Heart right ventricle (tissue), 16 donors: ENCODE results near the gene HOXA11. TPM values are rescaled to one million over a fixed set of nuclear protein-coding genes. Genes with fewer than 3 reads are reported as not detected.

Experiments used
- ATAC-seq, 8 donors: fragments of 200-7000 bp; cut with Tn5 transposase; one replicate each; pipeline ENCODE4 v1.9.1; 2020; ENCODE audit warnings: mild to moderate bottlenecking in 8 of 8, moderate library complexity in 8 of 8, moderate number of reproducible peaks in 1 of 8
- DNase-seq, 2 donors: peaks; one replicate each; pipeline ENCODE4 v3.0.0-alpha.2; 2020
- H3K27ac ChIP-seq, 10 donors: fragments of 200-600 bp; sonication (generic) in 2 of 10; one replicate each; pipeline versions ENCODE4 v1.5.0 to v1.8.0; 2020 to 2022; ENCODE audit warnings: mild to moderate bottlenecking in 3 of 10
- H3K27me3 ChIP-seq, 7 donors: fragments of 200-600 bp; one replicate each; pipeline ENCODE4 v1.8.0; 2021 to 2022; ENCODE audit warnings: mild to moderate bottlenecking in 2 of 7
- H3K36me3 ChIP-seq, 9 donors: fragments of 200-600 bp; sonication (generic) in 1 of 9; one replicate each; pipeline versions ENCODE4 v1.5.0 to v1.8.0; 2020 to 2022; ENCODE audit warnings: mild to moderate bottlenecking in 2 of 9
- H3K4me1 ChIP-seq, 9 donors: fragments of 200-600 bp; sonication (generic) in 1 of 9; one replicate each; pipeline versions ENCODE4 v1.5.0 to v1.8.0; 2020 to 2022; ENCODE audit warnings: mild to moderate bottlenecking in 4 of 9
- H3K4me3 ChIP-seq, 10 donors: fragments of 200-600 bp; sonication (generic) in 2 of 10; one replicate each; pipeline versions ENCODE4 v1.5.0 to v1.8.0; 2020 to 2022; ENCODE audit warnings: mild to moderate bottlenecking in 7 of 10, moderate library complexity in 2 of 10
- H3K9me3 ChIP-seq, 11 donors: fragments of 200-600 bp in 10 of 11; sonication (generic) in 2 of 11; one replicate each; pipeline versions ENCODE4 v1.5.0 to v1.8.0; 2013 to 2022; ENCODE audit warnings: mild to moderate bottlenecking in 2 of 11, control low read depth in 1 of 11, moderate library complexity in 1 of 11
- CTCF ChIP-seq, 9 donors: fragments of 200-600 bp; sonication (generic) in 2 of 9; IDR thresholded peaks; one replicate each; pipeline versions ENCODE4 v1.5.0 to v1.8.0; 2021 to 2022; ENCODE audit warnings: antibody characterized with exemption in 9 of 9, mild to moderate bottlenecking in 5 of 9, moderate library complexity in 1 of 9
- WGBS, 2 donors: extraction: QIAGEN DNeasy Blood & Tissue Kit; methylation state at CpG; one replicate each; pipeline ENCODE4 v1.1.7; 2013; ENCODE audit warnings: inconsistent platforms in 1 of 2; 5-methylcytosine and 5-hydroxymethylcytosine counted together
- intact Hi-C, 10 donors: fragments of 100-400 bp; cut with DNase I; formaldehyde crosslinking; loops; one replicate each; pipeline versions ENCODE4 v1.11.1 to v1.14.2; 2022
- polyA plus RNA-seq, 2 donors: library from polyadenylated mRNA; stranded (reverse); fragments of 200-250 nt; gene quantifications; one replicate each; pipeline ENCODE4 v1.2.3, GENCODE V29; 2013
- total RNA-seq, 10 donors: library from RNA; stranded (reverse); fragmentation: NEBNext Ultra II Directional in 3 of 10; extraction: Animal tissue kit (Norgen Biotek cat#: 25700) in 3 of 10; gene quantifications; one replicate each; pipeline versions ENCODE4 v1.2.1 to v1.2.4, GENCODE V29; 2021 to 2023
- donor health status: Arrhythmogenic right ventricular cardiomyopathy.
- donor health status: ischemic (EF 13 %, LVEDD 7.1; RV severe dilation, severe dysfunction).
- donor health status: healthy with polysubstance abuse.
- donor health status: DM: no; HTN: yes; CAD: no.
- donor health status: DM: no; HTN: no; CAD: no.
- donor health status: ischemic (EF 25% LVEDD 6.9; RV normal size, moderate dysfunction).
- donor health status: ischemic (EF 25% LVEDD 5.7; RV mildly dilated, moderate dysfunction).
- donor health status: healthy.
- donor health status: DM: yes; HTN: yes; CAD: no.
- donor health status: Ischemic cardiomyopathy.
- donor health status: ischemic (EF 35%, LVEDD 5.7; RV mildly dilated, moderate dysfunction).
- donor health status: nonischemic (EF 11% LVEDD 7.7; RV severe dilation, severe dysfunction).
- donor health status: DM: yes; HTN: yes; CAD: no.
- donor health status: PGD.
- donor health status: ischemic (EF 29% LVEDD 5.4; RV normal size, mild dysfunction).
- donor health status: nonischemic (EF 23%, LVEDD 6.1; RV moderate dilation, normal function).

HOXA11 gene
- total and polyA plus RNA-seq, 12 donors = not detected

- intact Hi-C loops = loop anchor here in 7 of 10 donors (5.0 to 10.0 kb wide), 5 partner anchors 581 to 901 kb away; no protein-coding TSS in a partner anchor
- WGBS, 2 donors = 12 to 20% methylated on average over 29 of the region's 29 CpGs
- Histone ChIP-seq H3K4me3 (peak overlapping the region in 8 of 10 donors; percentile 14 to 41 (median 30)), H3K36me3 (no peaks in the 10 kb centered on the region), H3K9me3 (no peaks in the 10 kb centered on the region), H3K27ac (no peak overlapping the region), H3K27me3 (peaks cover 61 to 100% (median 100%) of the 10 kb centered on the region in 7 donors), H3K4me1 (peaks cover 11 to 35% (median 23%) of the 10 kb centered on the region in 9 donors)
- ATAC-seq = no peak
- no peak for DNase-seq
- TF ChIP-seq CTCF (IDR thresholded peaks at IDR 0.05) = no peak
These were observed 8.4 kb upstream of the HOXA11 start for GRCh38 chr7:27193335-27194001.

GRCh38 chr7:27192546-27193334 lies 7.7 kb upstream of the HOXA11 start:
- H3K4me3 ChIP-seq = peak overlapping the region; percentile 9 to 41 (median 28)
- no peak for DNase-seq
- peaks cover 14 to 41% (median 30%) of the 10 kb centered on the region in 9 donors for H3K4me1 ChIP-seq
- intact Hi-C loops = loop anchor here in 7 of 10 donors (5.0 to 10.0 kb wide), 5 partner anchors 582 to 902 kb away; no protein-coding TSS in a partner anchor
- 1 to 3% methylated on average over 78 of the region's 78 CpGs for WGBS, 2 donors
- H3K36me3 ChIP-seq = no peaks in the 10 kb centered on the region
- ATAC-seq = peak in 3 of 8 donors; percentile 32 to 57 (median 46)
- peak in 1 of 9 donors; percentile 17 for TF ChIP-seq CTCF (IDR thresholded peaks at IDR 0.05)
- no peaks in the 10 kb centered on the region for H3K9me3 ChIP-seq
- H3K27ac ChIP-seq = no peak overlapping the region
- peaks cover 61 to 100% (median 100%) of the 10 kb centered on the region in 7 donors for H3K27me3 ChIP-seq

- DNase-seq (no peak), ATAC-seq (no peak)
- 10 to 15% methylated on average over 42 of the region's 42 CpGs for WGBS, 2 donors
- TF ChIP-seq CTCF (IDR thresholded peaks at IDR 0.05) = no peak
- Histone ChIP-seq H3K4me3 (peak overlapping the region in 7 of 10 donors; percentile 9 to 41 (median 30)), H3K27me3 (peaks cover 62 to 100% (median 100%) of the 10 kb centered on the region in 7 donors), H3K36me3 (no peaks in the 10 kb centered on the region), H3K9me3 (no peaks in the 10 kb centered on the region), H3K4me1 (peaks cover 14 to 43% (median 32%) of the 10 kb centered on the region in 9 donors), H3K27ac (no peak overlapping the region)
- intact Hi-C loops = loop anchor here in 7 of 10 donors (5.0 to 10.0 kb wide), 5 partner anchors 583 to 903 kb away; no protein-coding TSS in a partner anchor
These were observed 7.0 kb upstream of the HOXA11 start for GRCh38 chr7:27191833-27192545.
